HepG2 (cell line): ENCODE results near the gene TOP2A. TPM values are rescaled to one million over a fixed set of nuclear protein-coding genes. Genes with fewer than 3 reads are reported as not detected.

Experiments
- ATAC-seq: fragments of 200-7000 bp; cut with Tn5 transposase; 3 replicates; pipeline ENCODE4 v1.9.1; 2020; ENCODE audit warnings: mild to moderate bottlenecking, moderate library complexity
- BruUV-seq: library from RNA; stranded (reverse); fragments of 400-500 nt; replicated peaks from 2 replicates; lab custom pipeline; 2021; lab: Mats Ljungman, UMichigan
- CTCF ChIA-PET: fragments of 300-600 bp; formaldehyde crosslinking; extraction: SDS; loops from one replicate; lab custom pipeline; 2021; ENCODE audit warnings: low total read pairs, inconsistent platforms, low intra/inter-chr PET ratio; lab: Yijun Ruan, JAX
- POLR2A ChIA-PET: fragments of 350-600 bp; sonication (Branson Sonifier 250); formaldehyde crosslinking; loops from one replicate; lab custom pipeline; 2020; ENCODE audit warnings: antibody characterized with exemption, inconsistent platforms; lab: Yijun Ruan, JAX
- DNase-seq: peaks from one replicate; pipeline ENCODE4 v3.0.0-alpha.2; 2015; ENCODE audit warnings: low spot score
- FAIRE-seq: peaks from 3 replicates; lab custom pipeline; 2011; peaks lifted over from hg19 to GRCh38; lab: Jason Lieb, UNC
- H2AFZ ChIP-seq: one replicate; pipeline ENCODE4 v1.6.1; 2011; ENCODE audit warnings: low read length, inconsistent platforms
- H3K27ac ChIP-seq: fragments of 300-600 bp; 3 replicates; pipeline ENCODE4 v1.8.0; 2011; ENCODE audit warnings: mixed run types, mild to moderate bottlenecking, mixed read lengths, low read length, inconsistent platforms; ENCODE audit not compliant: insufficient read depth; ENCODE audit errors: extremely low read length
- H3K27me3 ChIP-seq, 2 experiments: fragments of 200-600 bp in 1 of 2; 2 replicates in 1 of 2; 3 replicates in 1 of 2; pipeline versions ENCODE4 v1.6.0 to v1.8.0; 2011; ENCODE audit warnings: low read length in 2 of 2, mild to moderate bottlenecking in 2 of 2, moderate library complexity in 2 of 2, inconsistent platforms in 1 of 2; ENCODE audit not compliant: insufficient read depth in 2 of 2, control insufficient read depth in 1 of 2
- H3K36me3 ChIP-seq, 2 experiments: fragments of 200-600 bp in 1 of 2; replicated peaks in 1 of 2; 2 replicates in 1 of 2; 3 replicates in 1 of 2; pipeline versions ENCODE4 v1.5.1 to v1.8.0; 2011; ENCODE audit warnings: low read length in 2 of 2, inconsistent platforms in 1 of 2; ENCODE audit not compliant: insufficient read depth in 2 of 2, control insufficient read depth in 1 of 2
- H3K4me1 ChIP-seq: 2 replicates; pipeline ENCODE4 v1.5.1; 2012; ENCODE audit warnings: low read length, inconsistent platforms; ENCODE audit not compliant: insufficient read depth
- H3K4me2 ChIP-seq: 2 replicates; pipeline ENCODE4 v1.6.0; 2011; ENCODE audit warnings: low read depth, low read length, inconsistent platforms
- H3K4me3 ChIP-seq, 3 experiments: fragments of 200-600 bp in 1 of 3; sonication (generic), shearing (Covaris generic) in 1 of 3; replicated peaks in 1 of 3; 2 replicates each; pipeline ENCODE4 v1.5.1; 2011 to 2016; ENCODE audit warnings: low read length in 3 of 3, inconsistent platforms in 2 of 3, low read depth in 2 of 3, mild to moderate bottlenecking in 2 of 3, control low read depth in 1 of 3, mixed read lengths in 1 of 3; ENCODE audit not compliant: insufficient read depth in 1 of 3
- H3K79me2 ChIP-seq: one replicate; pipeline ENCODE4 v1.6.1; 2011; ENCODE audit warnings: low read length, inconsistent platforms; ENCODE audit not compliant: insufficient read depth
- H3K9ac ChIP-seq: 2 replicates; pipeline ENCODE4 v1.6.0; 2011; ENCODE audit warnings: mild to moderate bottlenecking, low read depth, low read length, inconsistent platforms; ENCODE audit not compliant: insufficient read depth
- H3K9me3 ChIP-seq: 2 replicates; pipeline ENCODE4 v1.5.1; 2012; ENCODE audit warnings: mild to moderate bottlenecking, low read length
- H4K20me1 ChIP-seq: 2 replicates; pipeline ENCODE4 v1.6.0; 2011; ENCODE audit warnings: inconsistent platforms, mild to moderate bottlenecking, low read length, moderate library complexity; ENCODE audit not compliant: insufficient read depth
- CENPT ChIP-seq: sonication (generic); formaldehyde crosslinking; IDR thresholded peaks from 2 replicates; pipeline ENCODE4 v1.8.0; 2022; ENCODE audit warnings: low read depth, mild to moderate bottlenecking, moderate library complexity, missing genetic modification reagents
- IKZF1 ChIP-seq: fragments of 450-650 bp; IDR thresholded peaks from 2 replicates; pipeline ENCODE4 v1.7.1; 2016
- NR0B2 ChIP-seq: sonication (generic); formaldehyde crosslinking; IDR thresholded peaks from 2 replicates; pipeline ENCODE4 v1.4.0; 2020; ENCODE audit warnings: mild to moderate bottlenecking, missing genetic modification reagents
- SALL2 ChIP-seq: sonication (generic); formaldehyde crosslinking; IDR thresholded peaks from 2 replicates; pipeline ENCODE4 v1.8.1; 2023; ENCODE audit warnings: mild to moderate bottlenecking, missing genetic modification reagents, inconsistent platforms
- TRIM22 ChIP-seq: fragments of 450-650 bp; IDR thresholded peaks from 2 replicates; pipeline ENCODE4 v1.6.1; 2017
- ZBTB7A ChIP-seq: sonication (generic); formaldehyde crosslinking; IDR thresholded peaks from 2 replicates; pipeline ENCODE4 v1.8.0; 2022; ENCODE audit warnings: mild to moderate bottlenecking, missing genetic modification reagents
- ZNF207 ChIP-seq: fragments of 450-650 bp; IDR thresholded peaks from 2 replicates; pipeline ENCODE4 v1.6.1; 2016; ENCODE audit warnings: antibody characterized with exemption, borderline replicate concordance
- ZSCAN21 ChIP-seq: sonication (generic); formaldehyde crosslinking; IDR thresholded peaks from 2 replicates; pipeline ENCODE4 v1.8.0; 2022; ENCODE audit warnings: mild to moderate bottlenecking, missing genetic modification reagents, moderate library complexity, borderline replicate concordance
- WGBS: methylation state at CpG from one replicate; pipeline ENCODE4 v1.1.6; 2017; ENCODE audit warnings: low lambda C conversion rate; 5-methylcytosine and 5-hydroxymethylcytosine counted together
- in situ Hi-C: cut with HindIII; loops from 2 replicates; pipeline ENCODE4 v1.10.0; 2017; ENCODE audit warnings: low pct_unique_long_range_greater_than_20kb; ENCODE audit not compliant: extremely low pct_ligation_motif_present
- intact Hi-C: fragments of 100-400 bp; cut with micrococcal nuclease; formaldehyde crosslinking; loops from one replicate; pipeline ENCODE4 v1.10.0; 2022; ENCODE audit not compliant: unreplicated experiment
- polyA plus RNA-seq, 8 experiments: library from polyadenylated mRNA; depleted of rRNA in 3 of 8; stranded (reverse) in 7 of 8; unstranded in 1 of 8; fragments of >200 nt; fragmentation: Illumina TruSeq in 4 of 8; extraction: Trizol in 4 of 8; gene quantifications; 2 replicates each; pipeline versions ENCODE4 v1.2.1 to v1.2.3, GENCODE V29; 2011 to 2016; ENCODE audit warnings: low read depth in 4 of 8, missing spikeins in 1 of 8, mixed read lengths in 1 of 8; ENCODE audit not compliant: insufficient read depth in 1 of 8
- total RNA-seq, 5 experiments: library from RNA; depleted of rRNA; stranded (reverse); fragments of >200 nt; fragmentation: Illumina TruSeq; extraction: Trizol; gene quantifications; 2 replicates each; pipeline ENCODE4 v1.2.3, GENCODE V29; 2016; ENCODE audit warnings: low read depth in 1 of 5

TOP2A gene
- total and polyA plus RNA-seq, 2 of the 13 experiments (the other 11 are each of a cell fraction or from before 2014, with no cell fraction given): 108 to 327 TPM

GRCh38 chr17:40458851-40459482 lies 41.3 kb upstream of the TOP2A start:
- WGBS: 81% methylated on average over 12 of the region's 12 CpGs
- Histone ChIP-seq H3K9me3 (no peaks in the 10 kb centered on the region), H3K79me2 (no peaks in the 10 kb centered on the region), H4K20me1 (no peaks in the 10 kb centered on the region), H2AFZ (no peak overlapping the region), H3K27ac (no peak overlapping the region), H3K4me2 (no peak overlapping the region), H3K4me1 (peaks cover 49% of the 10 kb centered on the region), H3K9ac (no peak overlapping the region), H3K4me3 (no peak overlapping the region), H3K36me3 (peaks cover 0 to 7% of the 10 kb centered on the region in 2 experiments; a peak in 3 of 5 replicates), H3K27me3 (peaks cover 2 to 3% of the 10 kb centered on the region in 2 experiments)
- ChIA-PET CTCF (no interaction called here), POLR2A (no interaction called here)
- no TSS peak for BruUV-seq
- DNase-seq (no peak), ATAC-seq (no peak), FAIRE-seq (peak; percentile 64)
- intact Hi-C loops (no loop called here), in situ Hi-C loops (no loop called here)
- TF ChIP-seq IKZF1 (0 out of 2 replicates have a peak, but pooled peaks have one; percentile 43), ZBTB7A (CRISPR knock-in tag) (peak; percentile 28; the same call in 1 of the 2 replicates), ZNF207 (peak; percentile 77; the same call in 1 of the 2 replicates), TRIM22 (peak; percentile 87; the same call in 1 of the 2 replicates), NR0B2 (CRISPR knock-in tag) (no peak), SALL2 (CRISPR knock-in tag) (no peak), ZSCAN21 (CRISPR knock-in tag) (0 out of 2 replicates have a peak, but pooled peaks have one; percentile 53), CENPT (0 out of 2 replicates have a peak, but pooled peaks have one; percentile 42)
